C4-2B (cell line): ENCODE measurements around the gene ZCWPW1.

ENCODE experiments used
- ZFX ChIP-seq: fragments of 450-650 bp; IDR thresholded peaks from 2 replicates; pipeline ENCODE4 v1.6.1; 2017
- TF ChIP-seq, protein P1 (sequence below): fragments of 450-650 bp; conservative IDR thresholded peaks from 2 replicates; pipeline ENCODE4 v1.5.1; 2017; ENCODE audit warnings: mild to moderate bottlenecking

DNA sequence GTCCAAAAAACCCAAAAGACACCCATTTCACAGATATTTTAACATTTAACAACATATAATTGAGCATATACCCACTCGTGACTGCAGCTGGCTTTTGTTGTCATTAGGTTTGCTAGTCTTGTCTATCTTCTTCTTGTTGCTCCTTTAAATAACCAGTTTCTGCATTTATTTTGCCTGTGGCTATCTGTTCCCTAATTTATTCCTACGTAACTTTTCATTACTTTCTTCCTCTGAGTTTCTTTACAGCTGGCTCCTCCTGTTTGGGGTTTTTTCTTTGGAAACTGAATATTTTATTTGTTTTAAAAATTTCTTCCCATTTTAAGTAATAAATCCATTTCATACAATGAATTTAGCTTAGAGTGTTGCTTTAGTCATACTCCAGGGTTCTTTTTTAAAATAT is 40.8 kb downstream of the ZCWPW1 start:
- TF ChIP-seq, protein P1, sequence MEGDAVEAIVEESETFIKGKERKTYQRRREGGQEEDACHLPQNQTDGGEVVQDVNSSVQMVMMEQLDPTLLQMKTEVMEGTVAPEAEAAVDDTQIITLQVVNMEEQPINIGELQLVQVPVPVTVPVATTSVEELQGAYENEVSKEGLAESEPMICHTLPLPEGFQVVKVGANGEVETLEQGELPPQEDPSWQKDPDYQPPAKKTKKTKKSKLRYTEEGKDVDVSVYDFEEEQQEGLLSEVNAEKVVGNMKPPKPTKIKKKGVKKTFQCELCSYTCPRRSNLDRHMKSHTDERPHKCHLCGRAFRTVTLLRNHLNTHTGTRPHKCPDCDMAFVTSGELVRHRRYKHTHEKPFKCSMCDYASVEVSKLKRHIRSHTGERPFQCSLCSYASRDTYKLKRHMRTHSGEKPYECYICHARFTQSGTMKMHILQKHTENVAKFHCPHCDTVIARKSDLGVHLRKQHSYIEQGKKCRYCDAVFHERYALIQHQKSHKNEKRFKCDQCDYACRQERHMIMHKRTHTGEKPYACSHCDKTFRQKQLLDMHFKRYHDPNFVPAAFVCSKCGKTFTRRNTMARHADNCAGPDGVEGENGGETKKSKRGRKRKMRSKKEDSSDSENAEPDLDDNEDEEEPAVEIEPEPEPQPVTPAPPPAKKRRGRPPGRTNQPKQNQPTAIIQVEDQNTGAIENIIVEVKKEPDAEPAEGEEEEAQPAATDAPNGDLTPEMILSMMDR, result no peak
- no peak for TF ChIP-seq ZFX
